Measurements from ENCODE around the gene TMIGD2. TPM values are rescaled to one million over a fixed set of nuclear protein-coding genes. Genes with fewer than 3 reads are reported as not detected.

Gene TMIGD2
- total and polyA plus RNA-seq, 2 of the 4 experiments (the other 2 are of a cell fraction), result not detected

DNA sequence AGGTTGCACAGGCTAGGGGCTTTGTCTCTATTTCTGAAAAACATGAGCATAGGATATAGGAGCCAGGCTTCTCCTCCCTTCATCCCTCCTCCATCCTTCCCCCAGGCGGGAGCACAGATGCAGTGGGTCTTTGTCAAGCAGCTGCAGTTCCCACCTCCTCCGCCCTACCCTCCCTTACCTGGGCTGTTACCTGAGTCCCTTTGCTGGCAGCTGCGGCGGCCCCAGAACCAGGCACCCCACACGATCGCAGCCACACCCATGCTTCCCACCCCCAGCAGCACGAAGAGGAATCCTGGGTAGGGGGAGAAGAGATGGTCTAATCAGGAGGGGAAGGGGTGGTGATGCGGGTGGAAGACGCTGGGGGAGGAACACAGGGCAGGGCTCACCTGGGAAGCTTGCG, 7.8 kb downstream of the TMIGD2 start:
- H2BK15ac ChIP-seq (ENCODE audit: low read depth, low read length), result no peak overlapping the region
- no peak overlapping the region for H3K14ac ChIP-seq (replicated peaks; ENCODE audit: low read depth, low read length)
- no peaks in the 10 kb centered on the region for H4K20me1 ChIP-seq (ENCODE audit: insufficient read depth, low read length)
- no peaks in the 10 kb centered on the region for H3K9me3 ChIP-seq (ENCODE audit: control insufficient read depth, insufficient read depth, low read length)
- H3K56ac ChIP-seq (ENCODE audit: extremely low read depth, insufficient read depth, low read length), result no peak overlapping the region
- DNase-seq (no peak), ATAC-seq (ENCODE audit: low read depth) (no peak)
- dilution Hi-C loops (cut with HindIII; ENCODE audit: low sequenced_read_pairs, unreplicated experiment), result no loop called here
- no peak overlapping the region for H2BK5ac ChIP-seq (ENCODE audit: low read depth, low read length, poor library complexity, severe bottlenecking)
- no peak overlapping the region for H3K4me2 ChIP-seq (ENCODE audit: low read depth, low read length)
- H3K4me3 ChIP-seq (ENCODE audit: insufficient read depth, low read depth, low read length), result no peak overlapping the region
- H2AFZ ChIP-seq (replicated peaks; ENCODE audit: low read length, poor library complexity), result no peak overlapping the region
- H3K79me1 ChIP-seq (ENCODE audit: low read depth in 1 of 2, low read length in 2 of 2), result no peaks in the 10 kb centered on the region
- peaks cover 16% of the 10 kb centered on the region for H3K27me3 ChIP-seq (ENCODE audit: control insufficient read depth, insufficient read depth, low read length)
- H3K4ac ChIP-seq (ENCODE audit: low read depth, low read length), result no peak overlapping the region
- no peak overlapping the region for H3K27ac ChIP-seq (ENCODE audit: insufficient read depth, low read length)
- WGBS, 2 experiments (ENCODE audit: extremely low coverage in 2 of 2, insufficient read length in 1 of 2), result 10% methylated on average over 2 of the region's 10 CpGs; no CpG with 5 or more reads in 1 of the 2 experiments
- no peak overlapping the region for H2BK20ac ChIP-seq (ENCODE audit: low read depth, low read length)
- H4K91ac ChIP-seq (ENCODE audit: insufficient read depth, low read depth, low read length), result no peak overlapping the region
- H3K9me1 ChIP-seq (ENCODE audit: insufficient read depth, low read length), result no peaks in the 10 kb centered on the region
- no TSS peak for BruUV-seq (replicated peaks)
- intact Hi-C loops (cut with micrococcal nuclease), result no loop called here
- peaks cover 3% of the 10 kb centered on the region; the same call in 1 of the 2 replicates for H3K4me1 ChIP-seq (ENCODE audit: control insufficient read depth, insufficient read depth, low read length)
- TF ChIP-seq CHD1 (IDR thresholded peaks at IDR 0.05; ENCODE audit: low read depth, low read length) (no peak), NFE2L2 (IDR thresholded peaks at IDR 0.05; ENCODE audit: low read depth, low read length) (no peak), CEBPB (IDR thresholded peaks at IDR 0.05; ENCODE audit: low read depth, low read length) (no peak), RCOR1 (IDR thresholded peaks at IDR 0.05; ENCODE audit: insufficient replicate concordance, low read length) (no peak), BHLHE40 (IDR thresholded peaks at IDR 0.05; ENCODE audit: low read depth, low read length) (no peak), SMC3 (IDR thresholded peaks at IDR 0.05; ENCODE audit: low read depth, low read length) (no peak)
- TF ChIP-seq, protein P1, sequence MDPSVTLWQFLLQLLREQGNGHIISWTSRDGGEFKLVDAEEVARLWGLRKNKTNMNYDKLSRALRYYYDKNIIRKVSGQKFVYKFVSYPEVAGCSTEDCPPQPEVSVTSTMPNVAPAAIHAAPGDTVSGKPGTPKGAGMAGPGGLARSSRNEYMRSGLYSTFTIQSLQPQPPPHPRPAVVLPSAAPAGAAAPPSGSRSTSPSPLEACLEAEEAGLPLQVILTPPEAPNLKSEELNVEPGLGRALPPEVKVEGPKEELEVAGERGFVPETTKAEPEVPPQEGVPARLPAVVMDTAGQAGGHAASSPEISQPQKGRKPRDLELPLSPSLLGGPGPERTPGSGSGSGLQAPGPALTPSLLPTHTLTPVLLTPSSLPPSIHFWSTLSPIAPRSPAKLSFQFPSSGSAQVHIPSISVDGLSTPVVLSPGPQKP (IDR thresholded peaks at IDR 0.05; ENCODE audit: borderline replicate concordance, low read depth, low read length), result no peak
- H3K36me3 ChIP-seq (ENCODE audit: control insufficient read depth, insufficient read depth, low read length), result no peaks in the 10 kb centered on the region
- no peak overlapping the region for H4K5ac ChIP-seq (ENCODE audit: low read depth, low read length)
- H3K9ac ChIP-seq (ENCODE audit: low read depth, low read length), result no peak overlapping the region
- H2AK9ac ChIP-seq (replicated peaks; ENCODE audit: low read depth, low read length, poor library complexity), result no peak overlapping the region
- ChIA-PET CTCF (no interaction called here), POLR2A (ENCODE audit: unreplicated experiment) (no interaction called here)
- no peak overlapping the region for H3K23ac ChIP-seq (ENCODE audit: low read depth, low read length)
- H4K8ac ChIP-seq (ENCODE audit: low read depth in 2 of 2, low read length in 2 of 2), result no peak overlapping the region
- no peak overlapping the region for H2BK120ac ChIP-seq (ENCODE audit: low read depth, low read length)
- in situ Hi-C loops (cut with MboI; ENCODE audit: low sequenced_read_pairs), result no loop called here
- no peak overlapping the region for H3K18ac ChIP-seq (ENCODE audit: low read depth, low read length)
- H2AK5ac ChIP-seq (ENCODE audit: low read depth, low read length), result no peak overlapping the region
